Stimulated activated CD8-positive, alpha-beta memory T cell treated with anti-CD3 and anti-CD28 coated beads, Interleukin-12 subunit alpha, Interleukin-12 subunit beta, amount 100 ng/mL, for 1 hour (primary cell): ENCODE measurements around the gene CCK.
"Not testable (repeated sequence)": the region's sequence is repeated elsewhere in the genome, so short reads cannot be mapped to it uniquely, and the experiment has no call there.

Source experiments
- DNase-seq: peaks from one replicate; pipeline ENCODE4 v3.0.0-alpha.2; 2020; ENCODE audit warnings: low read depth

CCK gene

GRCh38 chr3:42266085-42266484 is at the start of gene CCK:
CCK (minus strand) TSS chr3:42266185; CDS start chr3:42263630, 2,555 bp downstream.
- DNase-seq: no peak

GRCh38 chr3:42314411-42314810 is 48.4 kb upstream of the CCK start:
- no peak for DNase-seq

GRCh38 chr3:42308651-42309050 is 42.7 kb upstream of the CCK start:
- no peak for DNase-seq

GRCh38 chr3:42306499-42306898 is 40.5 kb upstream of the CCK start:
- no peak for DNase-seq

- no peak for DNase-seq
Observed at GRCh38 chr3:42302924-42303634, 37.1 kb upstream of the CCK start.

GRCh38 chr3:42301446-42302175 is 35.6 kb upstream of the CCK start:
- DNase-seq: no peak

GRCh38 chr3:42300778-42301177 is 34.8 kb upstream of the CCK start:
- no peak for DNase-seq

- no peak for DNase-seq
Observed at GRCh38 chr3:42300013-42300412, 34.0 kb upstream of the CCK start.

- DNase-seq: no peak
Observed at GRCh38 chr3:42298259-42298658, 32.3 kb upstream of the CCK start.

GRCh38 chr3:42292009-42292408 is 26.0 kb upstream of the CCK start:
- DNase-seq: no peak

GRCh38 chr3:42290966-42291714 is 25.2 kb upstream of the CCK start:
- no peak for DNase-seq

- DNase-seq: no peak
Observed at GRCh38 chr3:42289026-42289425, 23.0 kb upstream of the CCK start.

- no peak for DNase-seq
Observed at GRCh38 chr3:42288385-42288784, 22.4 kb upstream of the CCK start.

GRCh38 chr3:42287423-42287822 is 21.4 kb upstream of the CCK start:
- not testable (repeated sequence) for DNase-seq

GRCh38 chr3:42277676-42278075 is 11.7 kb upstream of the CCK start:
- DNase-seq: no peak

GRCh38 chr3:42276141-42277132 is 10.5 kb upstream of the CCK start:
- no peak for DNase-seq

- DNase-seq: no peak
Observed at GRCh38 chr3:42275217-42275616, 9.2 kb upstream of the CCK start.

- no peak for DNase-seq
Observed at GRCh38 chr3:42274266-42274665, 8.3 kb upstream of the CCK start.

GRCh38 chr3:42273361-42273760 is 7.4 kb upstream of the CCK start:
- DNase-seq: no peak

GRCh38 chr3:42271786-42272185 is 5.8 kb upstream of the CCK start:
- DNase-seq: no peak

- DNase-seq: no peak
Observed at GRCh38 chr3:42270561-42270960, 4.6 kb upstream of the CCK start.

GRCh38 chr3:42269647-42270046 is 3.7 kb upstream of the CCK start:
- no peak for DNase-seq
